AG04450 (cell line): Measurements from ENCODE around the gene LARGE1. TPM values are rescaled to one million over a fixed set of nuclear protein-coding genes. Genes with fewer than 3 reads are reported as not detected.

Experiments
- CTCF ChIA-PET: fragments of 300-600, 350-600 bp; formaldehyde crosslinking; extraction: SDS; loops from one replicate; lab custom pipeline; 2022; ENCODE audit warnings: antibody characterized with exemption, inconsistent platforms; lab: Charles Lee
- POLR2A ChIA-PET: fragments of 350-600 bp; formaldehyde crosslinking; extraction: SDS; loops from one replicate; lab custom pipeline; 2021; ENCODE audit warnings: antibody characterized with exemption, inconsistent platforms; lab: Yijun Ruan, JAX
- DNase-seq: peaks from one replicate; pipeline ENCODE4 v3.0.0-alpha.2; 2011; ENCODE audit warnings: low read depth, low spot score
- H3K27ac ChIP-seq: one replicate; pipeline ENCODE4 v1.5.1; 2012; ENCODE audit warnings: low read depth, low read length, control low read depth
- H3K27me3 ChIP-seq: one replicate; pipeline ENCODE4 v1.6.0; 2012; ENCODE audit warnings: low read length; ENCODE audit not compliant: control insufficient read depth, insufficient read depth
- H3K4me3 ChIP-seq: 2 replicates; pipeline ENCODE4 v1.5.1; 2011; ENCODE audit warnings: mild to moderate bottlenecking, low read depth, low read length, control low read depth
- H3K9me3 ChIP-seq: 2 replicates; pipeline ENCODE4 v1.5.1; 2012; ENCODE audit warnings: low read length; ENCODE audit not compliant: control insufficient read depth, insufficient read depth
- CTCF ChIP-seq: IDR thresholded peaks from 2 replicates; pipeline ENCODE4 v1.5.1; 2011; ENCODE audit warnings: low read depth, low read length, control low read depth, inconsistent platforms
- polyA plus RNA-seq: library from polyadenylated mRNA; depleted of rRNA; stranded (reverse); fragments of >200 nt; gene quantifications from 2 replicates; pipeline ENCODE4 v1.2.3, GENCODE V29; 2011

The LARGE1 gene
- polyA plus RNA-seq, 1 experiment: 8.4 TPM

DNA sequence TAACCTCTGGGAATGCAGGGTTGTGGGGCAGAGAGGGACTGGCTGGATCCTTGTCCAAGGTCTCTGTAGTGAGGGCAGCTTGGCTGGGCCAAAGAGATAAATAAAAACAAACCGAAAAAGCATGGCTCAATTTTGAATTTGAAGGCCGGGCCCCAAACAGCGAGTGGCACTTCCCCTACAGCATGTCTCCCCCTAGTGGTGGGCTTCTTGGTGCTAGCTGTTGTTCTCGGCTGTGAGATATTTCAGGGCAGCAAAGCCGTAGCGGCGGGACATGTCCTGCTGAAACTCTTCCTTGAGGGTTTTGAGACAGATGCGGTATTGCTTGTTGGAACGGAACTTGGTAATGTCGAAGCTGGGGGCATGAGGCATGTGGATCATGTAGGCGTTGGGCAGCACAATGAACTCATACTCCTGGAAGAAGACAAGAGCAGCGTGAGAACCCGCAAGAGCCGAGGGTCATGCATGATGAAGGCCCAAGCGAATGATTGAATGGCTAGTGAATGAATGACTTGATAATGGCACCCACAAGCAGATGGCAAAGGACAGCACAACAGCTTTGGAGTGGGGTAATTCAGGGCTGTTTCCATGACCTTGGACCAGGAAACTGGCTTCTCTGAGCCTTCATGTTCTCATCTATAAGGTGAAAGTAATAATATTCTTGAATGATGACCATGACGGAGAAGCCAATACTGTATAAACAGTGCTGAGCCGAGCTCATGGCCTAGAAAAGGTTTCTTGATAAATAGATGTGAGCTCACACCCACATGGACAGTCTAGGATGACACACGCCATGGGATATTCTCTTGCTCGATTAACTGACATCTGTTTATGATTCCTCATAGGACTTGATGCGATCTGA lies 645.8 kb downstream of the LARGE1 start:
- ChIA-PET CTCF (interaction anchor here (0.6 to 1.6 kb wide), 5 partner anchors 14 to 829 kb away, joined by 3 to 4 read pairs (median 3); no protein-coding TSS in a partner anchor), POLR2A (no interaction called here)
- DNase-seq: no peak
- Histone ChIP-seq H3K4me3 (no peak overlapping the region), H3K27ac (no peak overlapping the region), H3K27me3 (no peaks in the 10 kb centered on the region), H3K9me3 (no peaks in the 10 kb centered on the region)
- TF ChIP-seq CTCF: peak; percentile 43

GRCh38 chr22:33272871-33273270 lies 647.4 kb downstream of the LARGE1 start:
- Histone ChIP-seq H3K4me3 (no peak overlapping the region), H3K27me3 (no peaks in the 10 kb centered on the region), H3K9me3 (no peaks in the 10 kb centered on the region), H3K27ac (no peak overlapping the region)
- ChIA-PET POLR2A (no interaction called here), CTCF (no interaction called here)
- no peak for DNase-seq
- TF ChIP-seq CTCF: no peak

- no peak for DNase-seq
- CTCF ChIA-PET: interaction anchor here (0.6 kb wide), 1 partner anchor 67 kb away, joined by 3 read pairs; no protein-coding TSS in a partner anchor
- Histone ChIP-seq H3K27ac (no peak overlapping the region), H3K4me3 (no peak overlapping the region), H3K9me3 (no peaks in the 10 kb centered on the region), H3K27me3 (no peaks in the 10 kb centered on the region)
- no peak for TF ChIP-seq CTCF
- POLR2A ChIA-PET: no interaction called here
Observed at GRCh38 chr22:33272180-33272579, 648.1 kb downstream of the LARGE1 start.

DNA sequence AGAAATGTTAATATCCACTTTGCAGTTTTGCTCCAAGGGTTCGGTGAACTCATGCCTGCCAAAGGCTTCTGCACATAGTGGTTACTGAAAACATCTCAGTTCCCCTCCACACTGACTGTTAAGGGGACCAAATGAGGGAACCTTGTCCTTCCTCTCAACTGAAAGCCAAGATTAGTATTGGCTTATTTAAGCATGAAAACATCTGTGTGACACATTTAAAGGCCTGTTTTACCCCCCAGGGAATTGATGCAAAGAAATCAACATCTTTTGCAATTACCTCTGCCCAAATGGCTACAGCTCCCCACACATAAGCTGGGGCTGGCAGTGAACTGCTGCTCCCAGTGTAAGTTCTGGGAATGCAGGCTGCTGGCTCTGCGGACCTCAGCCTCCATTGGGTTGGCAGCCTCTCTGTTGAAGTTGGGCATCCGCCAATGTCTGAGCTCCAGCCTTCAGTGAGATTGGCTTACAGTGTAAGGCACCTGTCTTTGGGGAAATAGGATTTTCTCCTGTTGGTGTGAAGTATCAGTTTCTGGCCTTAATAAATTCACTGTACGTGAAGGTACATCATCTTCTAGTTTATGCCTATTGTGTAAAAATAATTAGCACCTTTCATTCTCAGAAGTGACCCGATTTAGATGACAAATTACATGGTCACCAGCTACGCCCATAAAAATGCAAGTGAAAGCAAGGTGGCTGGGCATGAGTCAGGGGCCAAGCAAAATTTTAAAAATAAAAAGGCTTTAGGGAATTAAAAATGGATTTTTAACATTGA lies 648.7 kb downstream of the LARGE1 start:
- no peak for DNase-seq

More for the DNA sequence above, 648.7 kb downstream of the LARGE1 start:
- Histone ChIP-seq H3K27me3 (no peaks in the 10 kb centered on the region), H3K9me3 (no peaks in the 10 kb centered on the region), H3K27ac (no peak overlapping the region), H3K4me3 (no peak overlapping the region)
- ChIA-PET CTCF (interaction anchor here (0.6 kb wide), 1 partner anchor 67 kb away, joined by 3 read pairs; no protein-coding TSS in a partner anchor), POLR2A (no interaction called here)
- TF ChIP-seq CTCF: no peak
